Right forelimb (tissue), 1 donor: Measurements from ENCODE around the gene NDUFA12.
"Not testable (repeated sequence)": the region's sequence is repeated elsewhere in the genome, so short reads cannot be mapped to it uniquely, and the experiment has no call there.

Experiments
- DNase-seq: peaks from one replicate; pipeline ENCODE4 v3.0.0-alpha.2; 2018

NDUFA12 gene

DNA sequence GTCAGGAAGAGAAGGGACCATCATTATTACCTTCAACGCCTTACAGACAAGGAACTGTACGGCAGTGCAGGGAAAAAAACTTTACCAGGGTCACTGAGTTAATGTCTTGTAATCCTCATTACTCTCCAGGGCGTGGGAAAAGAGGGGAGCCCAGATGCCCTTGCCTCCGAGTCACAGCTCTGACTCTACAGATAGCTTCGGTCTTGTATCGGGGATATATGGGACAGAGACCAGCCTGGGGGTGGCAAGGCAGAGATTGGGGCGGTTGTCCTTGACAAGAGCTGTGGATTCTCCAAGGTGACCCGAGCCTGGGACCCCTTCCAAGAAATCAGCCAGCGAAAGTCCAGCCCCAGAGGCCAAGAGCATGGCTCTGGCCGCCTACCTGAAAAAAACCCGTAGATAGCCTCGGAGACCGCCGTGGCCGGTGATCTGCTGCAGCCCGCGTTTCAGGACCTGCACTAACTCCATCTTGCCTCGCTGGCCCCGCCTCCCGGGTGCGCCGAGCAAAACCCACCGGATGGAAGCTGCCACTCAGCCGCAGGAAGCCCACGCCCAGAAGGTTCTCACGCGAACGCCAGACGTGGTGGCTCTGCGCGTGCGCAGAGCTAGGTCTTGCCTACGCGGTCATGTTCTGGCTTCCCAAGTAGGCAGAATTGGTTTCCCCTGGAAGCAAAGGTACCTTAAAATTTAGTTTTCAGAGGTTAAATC lies at the start of gene NDUFA12:
Gene NDUFA12, minus strand, starts transcription at position 485 of the 708 bp plus-strand sequence. Its CDS starts 17 bp downstream, at position 468.
- peak; percentile 97 for DNase-seq

DNA sequence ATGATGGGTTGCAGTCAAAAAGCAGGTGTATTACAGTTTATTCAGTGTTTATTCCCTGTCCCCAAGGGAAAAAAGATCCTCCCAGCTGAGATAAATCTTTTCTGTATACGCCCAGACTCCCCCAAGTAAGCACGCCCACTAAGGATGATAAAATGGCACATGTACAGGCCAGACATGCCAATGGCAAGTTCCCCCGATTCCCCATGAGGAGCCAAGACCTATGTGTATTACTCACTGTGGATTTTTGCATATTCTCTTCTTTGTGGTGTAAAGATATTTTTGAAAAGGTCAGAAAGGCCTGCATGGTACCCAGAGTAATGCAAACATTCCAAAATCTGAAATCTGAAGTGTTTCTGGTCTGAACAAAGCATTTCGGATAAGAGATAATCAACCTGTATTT lies 47.7 kb upstream of the NDUFA12 start:
- DNase-seq, result no peak

DNA sequence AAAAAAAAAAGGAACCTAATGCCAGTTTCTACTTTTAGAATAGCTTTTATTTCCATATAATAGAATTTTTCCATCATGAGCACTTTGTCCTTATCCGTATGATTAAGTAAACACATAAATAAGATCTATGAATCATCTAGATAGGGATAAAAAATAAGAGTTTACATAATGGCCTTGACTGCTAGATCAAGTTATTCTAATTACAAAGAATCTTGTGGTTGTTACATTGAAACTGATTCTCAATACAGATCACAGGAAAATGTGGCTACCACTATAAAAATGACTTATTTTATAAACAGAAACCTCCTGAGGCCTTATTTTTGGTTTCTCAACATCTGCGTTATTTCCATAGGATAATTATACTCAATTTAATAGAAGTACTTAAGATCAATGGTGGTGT lies 34.4 kb upstream of the NDUFA12 start:
- no peak for DNase-seq

DNA sequence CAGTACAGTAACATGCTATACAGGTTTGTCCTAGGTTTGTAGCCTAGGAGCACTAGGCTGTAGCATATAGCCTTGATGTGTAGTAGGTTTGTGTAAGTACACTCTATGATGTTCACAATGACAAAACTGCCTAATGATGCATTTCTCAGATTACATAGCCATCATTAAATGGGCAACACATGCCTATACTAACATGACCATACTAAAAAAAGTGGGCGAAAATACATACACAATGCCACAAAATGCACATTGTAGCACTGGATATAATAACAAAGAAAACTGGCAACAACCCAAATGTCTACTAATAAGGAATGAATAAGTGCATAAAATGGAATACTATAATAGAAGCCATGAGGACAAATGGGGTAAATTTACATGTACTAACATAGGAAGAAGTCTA lies 31.3 kb upstream of the NDUFA12 start:
- DNase-seq, result no peak

DNA sequence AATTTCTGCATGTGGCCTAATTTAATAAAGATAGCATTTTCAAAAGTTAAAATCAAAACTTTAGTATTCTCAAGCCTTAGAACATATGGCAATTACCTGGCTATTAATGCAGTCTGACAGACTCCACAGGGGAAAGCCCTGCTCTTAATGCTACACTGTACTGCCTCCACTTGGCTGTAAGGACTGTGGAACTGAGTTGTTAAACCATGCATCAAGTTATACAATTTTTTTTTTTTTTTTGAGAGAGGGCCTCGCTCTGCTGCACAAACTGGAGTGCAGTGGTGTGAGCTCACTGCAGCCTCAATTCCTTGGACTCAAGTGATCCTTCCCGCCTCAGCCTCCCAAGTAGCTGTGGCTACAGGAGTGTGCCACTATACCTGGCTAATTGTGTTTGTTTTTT lies 19.0 kb upstream of the NDUFA12 start:
- DNase-seq, result no peak

DNA sequence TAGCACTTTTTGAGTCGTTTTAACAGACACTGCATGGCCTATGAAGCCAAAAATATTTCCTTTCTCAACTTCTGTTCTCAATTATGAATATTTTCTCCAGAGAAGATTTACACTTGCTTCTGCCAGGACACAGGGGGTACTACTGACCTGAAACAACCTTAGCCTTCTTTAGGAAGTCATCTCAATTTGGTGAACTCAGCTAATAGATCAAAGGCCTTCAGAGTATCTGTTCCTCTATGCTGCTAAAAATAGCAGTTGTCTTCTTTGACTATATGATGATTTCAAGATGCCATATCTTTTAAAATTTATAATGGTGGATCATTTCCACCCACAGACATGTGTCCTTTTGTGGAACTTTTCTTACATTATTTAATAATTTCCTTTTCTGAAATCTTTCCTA lies 14.0 kb upstream of the NDUFA12 start:
- DNase-seq, result no peak

DNA sequence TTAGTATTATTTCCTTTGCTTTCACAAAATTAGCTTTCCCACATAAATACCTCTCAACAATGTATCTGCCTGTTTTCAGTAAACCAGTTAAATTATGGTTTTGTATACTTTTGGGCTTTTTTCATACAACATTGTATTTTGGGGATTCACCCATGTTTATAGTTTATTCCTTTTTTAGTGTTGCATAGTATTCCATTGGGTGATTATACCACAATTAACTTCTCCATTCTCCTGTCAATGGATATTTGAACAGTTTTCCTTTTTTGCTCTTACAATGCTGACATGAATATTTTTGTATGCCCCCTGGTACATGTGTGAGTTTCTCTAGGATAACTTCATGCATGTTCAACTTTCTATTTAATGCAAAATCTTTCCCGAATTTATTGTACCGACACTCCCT lies 12.6 kb upstream of the NDUFA12 start:
- no peak for DNase-seq

DNA sequence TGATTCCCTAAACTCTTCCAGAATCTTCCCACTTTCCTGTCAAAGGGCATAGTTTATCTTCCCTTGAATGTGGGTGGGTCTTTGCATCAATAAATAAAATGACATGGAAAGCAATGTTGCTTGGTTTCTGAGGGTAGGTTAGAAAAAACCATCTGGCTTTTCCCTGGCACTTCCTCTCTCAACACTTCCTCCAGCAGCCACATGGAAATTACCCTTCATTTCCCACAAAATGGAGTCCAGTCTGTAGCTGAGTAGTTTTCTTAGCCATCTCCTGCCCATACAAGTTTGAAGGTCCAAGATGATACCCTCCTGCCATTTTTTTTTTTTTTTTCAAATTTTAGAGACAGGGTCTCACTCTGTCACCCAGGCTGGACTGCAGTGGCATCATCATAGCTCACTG lies 11.1 kb upstream of the NDUFA12 start:
- DNase-seq, result no peak

DNA sequence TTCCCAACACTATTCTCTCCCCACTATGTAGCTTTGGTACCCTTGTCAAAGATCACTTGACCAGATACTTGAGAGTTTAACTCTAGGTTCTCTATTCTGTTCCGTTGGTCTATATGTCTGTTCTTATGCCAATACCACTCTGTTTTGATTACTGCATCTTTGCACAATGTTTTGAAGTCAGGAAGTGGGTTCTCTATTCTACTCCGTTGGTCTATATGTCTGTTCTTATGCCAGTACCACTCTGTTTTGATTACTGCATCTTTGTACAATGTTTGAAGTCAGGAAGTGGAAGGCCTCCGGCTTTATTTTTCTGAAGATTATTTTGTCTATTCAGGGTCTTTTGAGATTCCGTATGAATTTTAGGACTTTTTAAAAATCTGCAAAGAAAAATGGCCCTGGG lies 2.7 kb upstream of the NDUFA12 start:
- DNase-seq, result no peak

DNA sequence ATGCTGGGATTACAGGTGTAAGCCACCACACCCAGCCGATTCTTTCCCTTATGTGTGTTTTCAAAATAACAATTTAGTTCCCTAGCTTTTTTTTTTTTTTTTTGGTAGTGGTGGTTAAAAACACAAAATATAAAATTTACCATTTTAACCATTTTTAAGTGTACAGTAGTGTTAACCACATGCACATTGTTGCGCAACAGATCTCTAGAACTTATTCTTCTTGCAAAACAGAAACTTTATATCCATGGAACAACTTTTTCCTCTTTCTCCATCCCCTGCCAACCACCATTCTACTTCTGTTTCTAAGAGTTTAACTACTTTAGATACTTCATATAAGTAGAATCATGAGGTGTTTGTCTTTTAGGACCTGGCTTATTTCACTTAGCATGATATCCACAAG lies 1.1 kb upstream of the NDUFA12 start:
- DNase-seq, result no peak

DNA sequence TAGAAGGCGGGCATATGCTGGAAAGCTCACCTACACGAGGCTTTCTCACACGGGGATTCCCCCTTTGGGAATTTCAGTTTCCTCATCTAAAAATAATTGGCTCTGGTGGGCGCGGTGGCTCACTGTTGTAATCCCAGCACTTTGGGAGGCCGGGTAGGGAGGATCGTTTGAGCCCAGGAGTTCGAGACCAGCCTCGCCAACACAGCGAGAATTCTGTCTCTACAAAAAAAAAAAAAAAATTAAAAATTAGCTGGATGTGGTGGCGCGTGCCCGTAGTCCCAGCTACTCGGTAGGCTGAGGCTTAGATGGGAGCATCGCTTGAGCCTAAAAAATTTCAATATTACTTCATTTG lies 400 bp upstream of the NDUFA12 start:
- DNase-seq, result no peak

DNA sequence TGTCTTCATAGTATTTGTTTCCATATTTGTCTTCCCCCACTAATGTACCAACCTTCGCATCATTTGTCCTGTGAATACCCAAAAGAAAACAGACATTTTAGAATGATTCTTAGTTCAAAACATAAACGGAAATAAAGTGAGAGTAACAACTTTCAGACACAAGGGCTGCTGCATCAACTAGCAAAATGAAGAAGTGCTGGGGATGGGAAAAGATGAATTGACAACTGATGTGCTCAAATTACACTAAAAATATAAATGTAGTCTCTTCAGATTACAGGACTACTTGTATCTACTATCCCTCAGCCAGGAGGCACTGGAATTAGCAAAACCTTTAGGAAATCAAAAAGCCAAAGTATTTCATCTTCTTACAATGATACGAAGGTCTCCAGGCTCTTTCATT lies 743 bp downstream of the NDUFA12 start:
- no peak for DNase-seq

DNA sequence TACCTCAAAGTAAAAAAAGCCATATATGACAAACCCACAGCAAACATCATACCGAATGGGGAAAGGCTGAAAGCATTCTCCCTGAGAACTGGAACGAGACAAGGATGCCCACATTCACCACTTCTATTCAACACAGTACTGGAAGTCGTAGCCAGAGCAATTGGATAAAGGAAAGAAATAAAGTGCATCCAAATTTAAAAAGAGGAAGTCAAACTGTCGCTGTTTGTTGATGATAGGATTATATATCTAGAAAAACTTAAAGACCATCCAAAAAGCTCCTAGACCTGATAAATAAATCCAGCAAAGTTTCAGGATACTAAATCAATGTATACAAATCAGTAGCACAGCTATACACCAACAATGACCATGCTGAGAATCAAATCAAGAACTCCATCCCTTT lies 5.2 kb downstream of the NDUFA12 start:
- no peak for DNase-seq

DNA sequence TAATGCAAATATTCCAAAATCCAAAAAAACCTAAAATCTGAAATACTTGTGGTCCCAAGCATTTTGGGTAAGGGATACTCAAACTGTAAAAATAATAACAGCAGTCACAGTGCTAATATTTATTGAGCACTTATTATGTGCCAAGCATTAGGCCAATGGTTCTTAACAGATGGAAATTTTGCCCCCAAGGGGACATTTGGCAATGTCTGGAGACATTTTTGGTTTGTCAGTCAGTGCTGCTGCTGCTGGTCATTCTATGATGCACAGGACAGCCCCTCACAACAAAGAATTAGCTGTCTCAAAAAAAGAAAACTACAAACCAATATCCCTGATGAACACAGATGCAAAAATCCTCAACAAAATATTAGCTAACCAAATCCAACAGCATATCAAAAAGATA lies 5.8 kb downstream of the NDUFA12 start:
- no peak for DNase-seq

DNA sequence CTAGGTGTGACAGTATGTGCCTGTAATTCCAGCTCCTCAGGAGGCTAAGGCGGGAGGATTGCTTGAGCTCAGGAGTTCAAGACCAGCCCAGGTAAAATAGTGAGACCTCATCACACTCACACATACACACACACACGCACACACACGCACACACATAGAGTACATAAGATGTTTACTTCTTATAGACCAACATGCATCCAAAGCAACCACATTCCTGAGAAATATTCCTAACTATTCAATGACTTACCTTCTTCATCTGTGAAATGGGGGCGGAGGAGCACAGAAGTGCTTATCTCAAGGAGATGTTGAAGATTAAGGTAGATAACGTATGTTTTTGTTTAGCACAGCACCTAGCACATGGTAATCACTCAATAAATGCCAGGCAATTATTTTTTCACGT lies 6.4 kb downstream of the NDUFA12 start:
- DNase-seq, result no peak

DNA sequence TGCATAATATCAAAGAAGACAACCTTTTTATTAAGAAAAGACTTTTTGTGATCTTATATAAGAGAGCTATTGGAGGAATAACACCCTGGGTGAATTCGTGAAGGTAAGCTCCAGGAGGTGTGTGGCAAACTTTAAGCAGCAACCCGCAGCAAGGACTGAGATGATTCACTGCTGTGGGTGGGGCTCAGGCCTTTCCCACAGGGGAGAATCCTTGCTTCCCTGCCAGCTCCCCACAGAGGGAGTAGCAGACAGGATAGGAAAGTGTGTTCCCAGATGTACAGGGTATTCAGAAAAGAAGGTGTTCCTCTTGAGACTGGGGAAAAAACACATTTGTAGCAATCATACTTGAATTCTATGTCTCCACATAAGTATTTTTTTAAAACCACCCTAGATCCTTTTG lies 9.2 kb downstream of the NDUFA12 start:
- no peak for DNase-seq

DNA sequence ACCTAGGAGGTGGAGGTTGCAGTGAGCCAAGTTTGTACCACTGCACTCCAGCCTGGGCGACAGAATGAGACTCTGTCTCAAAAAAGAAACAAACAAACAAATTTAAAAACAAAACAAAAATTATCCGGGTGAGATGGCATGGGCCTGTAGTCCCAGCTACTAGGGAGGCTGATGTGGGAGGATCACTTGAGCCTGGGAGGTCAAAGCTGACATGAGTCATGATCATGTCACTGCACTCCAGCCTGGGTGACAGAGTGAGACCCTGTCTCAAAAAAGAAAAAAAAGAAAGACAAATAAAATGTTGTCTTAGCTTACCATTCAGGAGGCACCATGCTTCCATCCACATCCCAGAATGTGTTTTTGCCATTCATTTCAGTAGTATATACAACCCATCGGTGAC lies 9.6 kb downstream of the NDUFA12 start:
- DNase-seq, result not testable (repeated sequence)

DNA sequence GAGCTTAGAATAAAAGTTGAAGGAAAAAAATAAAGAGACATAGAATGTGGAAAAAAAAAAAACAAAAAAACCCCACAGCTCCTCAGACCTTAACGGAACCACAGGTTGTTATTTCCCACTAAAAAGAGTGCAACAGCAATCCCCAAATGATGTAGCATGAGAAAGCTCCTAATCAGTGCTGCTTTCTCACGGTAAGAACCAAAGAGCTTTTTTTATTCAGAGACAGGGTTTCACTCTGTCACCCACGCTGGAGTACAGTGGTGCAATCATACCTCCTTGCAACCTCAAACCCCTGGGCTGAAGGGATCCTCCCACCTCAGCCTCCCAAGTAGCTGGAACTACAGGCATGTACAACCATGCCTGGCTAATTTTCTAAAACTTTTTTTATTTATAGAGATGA lies 13.3 kb downstream of the NDUFA12 start:
- DNase-seq, result no peak

DNA sequence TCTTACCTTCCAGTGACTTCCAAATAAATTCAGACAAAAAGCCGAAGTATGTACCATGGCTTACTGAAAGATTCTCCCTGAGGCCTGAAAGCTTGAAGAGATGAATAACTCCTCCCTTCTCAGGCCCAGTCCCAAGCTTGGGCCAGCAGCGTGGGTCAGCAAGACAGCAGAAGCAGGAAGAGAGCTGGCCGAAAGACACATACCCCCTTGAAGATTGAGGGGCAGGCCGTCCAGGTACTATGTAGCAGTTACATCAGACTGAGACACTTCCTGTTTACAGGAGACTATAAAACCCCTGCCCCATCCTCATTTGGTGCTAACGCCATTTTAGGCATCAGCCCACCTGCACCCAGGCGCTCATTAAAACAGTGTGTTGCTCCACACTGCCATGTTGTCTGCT lies 15.0 kb downstream of the NDUFA12 start:
- no peak for DNase-seq

DNA sequence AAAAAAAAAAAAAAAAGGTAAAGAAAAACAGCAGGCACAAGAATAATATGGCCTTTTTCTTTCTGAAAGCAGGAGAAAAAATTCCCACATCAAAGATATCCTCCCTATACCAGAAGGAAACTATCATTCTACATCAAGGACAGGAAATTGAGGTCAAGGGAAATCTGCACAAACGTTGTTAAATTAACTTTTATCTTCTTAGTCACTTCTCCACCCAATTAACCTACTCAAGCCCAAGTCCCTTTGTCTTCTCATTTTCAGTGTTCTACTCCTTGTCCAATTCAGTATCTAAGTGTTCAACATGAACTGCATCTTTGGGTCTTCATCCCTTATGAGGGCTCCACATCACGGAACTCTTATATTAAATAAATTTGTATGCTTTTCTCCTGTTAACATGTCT lies 15.7 kb downstream of the NDUFA12 start:
- DNase-seq, result no peak

DNA sequence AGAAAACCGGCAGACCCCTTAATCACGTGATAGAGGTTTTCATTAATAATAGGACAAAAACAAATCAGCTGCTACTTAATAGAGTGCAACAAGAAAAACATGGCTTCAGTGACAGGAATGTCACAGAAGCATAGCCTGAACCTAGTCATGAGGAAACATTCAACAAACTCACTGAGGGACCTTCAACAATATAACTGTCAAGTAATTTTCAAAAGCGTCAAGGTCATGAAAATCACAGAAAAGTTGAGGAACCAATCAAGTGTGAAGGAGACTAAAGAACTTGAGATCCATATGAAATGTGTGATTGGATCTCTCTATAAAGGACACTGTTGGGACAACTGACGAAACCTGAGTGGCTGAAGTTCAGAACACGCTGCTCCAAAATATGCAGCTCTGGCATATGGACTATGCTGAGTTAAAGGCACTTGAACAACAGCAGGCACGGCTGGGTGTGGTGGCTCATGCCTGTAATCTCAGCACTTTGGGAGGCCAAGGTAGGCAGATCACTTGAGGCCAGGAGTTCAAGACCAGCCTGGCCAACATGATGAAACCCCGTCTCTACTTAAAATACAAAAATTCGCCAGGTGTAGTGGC lies 16.3 kb downstream of the NDUFA12 start:
- DNase-seq, result no peak

DNA sequence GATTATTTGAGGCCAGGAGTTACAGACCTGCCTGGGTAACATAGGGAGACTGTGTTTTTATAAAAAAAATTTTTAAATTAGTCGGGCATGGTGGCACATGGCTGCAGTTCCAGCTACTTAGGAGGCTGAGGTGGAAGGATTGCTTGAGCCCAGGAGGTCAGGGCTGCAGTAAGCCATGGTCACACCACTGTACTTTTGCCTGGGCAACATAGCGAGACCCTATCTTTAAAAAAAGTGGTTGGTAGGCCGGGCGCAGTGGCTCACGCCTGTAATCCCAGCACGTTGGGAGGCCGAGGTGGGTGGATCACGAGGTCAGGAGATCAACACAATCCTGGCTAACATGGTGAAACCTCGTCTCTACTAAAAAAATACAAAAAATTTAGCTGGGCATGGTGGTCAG lies 18.4 kb downstream of the NDUFA12 start:
- DNase-seq, result not testable (repeated sequence)

DNA sequence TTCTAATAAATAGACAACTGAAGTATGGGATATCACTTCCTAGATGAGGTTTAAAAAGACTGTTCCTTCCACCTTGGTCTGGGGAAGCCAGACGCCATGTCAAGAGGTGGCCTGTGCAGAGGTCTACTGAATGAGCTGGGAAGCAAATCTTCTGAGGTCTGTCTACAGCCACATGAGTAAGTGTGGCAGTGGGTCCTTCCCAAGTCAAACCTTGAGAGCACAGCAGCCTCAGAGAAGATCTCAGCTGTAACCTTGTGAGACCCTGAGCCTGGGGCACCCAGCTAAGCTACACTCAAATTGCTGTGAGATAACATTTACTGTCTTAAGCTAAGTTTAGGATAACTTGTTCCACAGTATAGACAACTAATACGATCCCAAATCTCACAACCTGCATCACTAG lies 20.2 kb downstream of the NDUFA12 start:
- no peak for DNase-seq

DNA sequence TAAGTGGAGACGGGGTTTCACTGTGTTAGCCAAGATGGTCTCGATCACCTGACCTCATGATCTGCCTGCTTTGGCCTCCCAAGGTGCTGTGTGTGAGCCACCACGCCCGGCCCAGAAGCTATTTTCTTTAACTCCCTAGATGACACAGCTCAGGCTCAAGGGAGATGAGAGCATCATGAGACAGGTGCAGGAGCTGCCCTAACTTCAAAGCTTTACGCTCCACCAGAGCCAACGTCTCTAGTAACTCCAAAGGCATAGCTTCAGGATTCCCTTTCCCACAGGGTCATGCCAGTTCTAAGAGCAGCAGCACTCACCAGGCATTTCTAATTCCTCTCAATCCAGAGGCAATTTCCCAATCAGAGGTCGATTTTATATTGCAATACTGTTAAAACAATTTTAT lies 21.0 kb downstream of the NDUFA12 start:
- no peak for DNase-seq

DNA sequence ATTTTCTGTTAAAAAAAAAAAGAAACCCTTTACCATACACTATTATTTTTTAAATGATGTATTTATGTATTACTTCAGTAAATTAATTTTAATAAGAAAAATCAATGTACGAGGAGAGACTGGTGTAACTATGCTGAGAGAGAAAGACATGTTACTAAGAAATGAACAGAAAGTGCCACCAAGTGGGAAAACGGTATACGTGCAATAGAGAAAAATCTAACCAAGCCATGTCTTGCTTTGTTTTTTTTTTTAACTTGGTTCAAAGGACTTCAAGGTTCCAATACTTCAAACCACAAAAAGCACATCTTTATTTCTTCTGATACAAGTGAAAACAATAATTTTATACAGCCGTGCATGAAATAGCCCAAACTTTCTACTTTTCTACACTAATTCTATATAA lies 22.9 kb downstream of the NDUFA12 start:
- DNase-seq, result no peak
